22Rv1 (cell line): ENCODE measurements around the gene TCP11.

Source experiments
- ZFX ChIP-seq: fragments of 450-650 bp; IDR thresholded peaks from 2 replicates; pipeline ENCODE4 v1.6.1; 2017; ENCODE audit warnings: antibody characterized with exemption, borderline replicate concordance
- TF ChIP-seq, protein P1 (sequence below): fragments of 450-650 bp; IDR thresholded peaks from 2 replicates; pipeline ENCODE4 v1.5.1; 2017; ENCODE audit warnings: mild to moderate bottlenecking

DNA sequence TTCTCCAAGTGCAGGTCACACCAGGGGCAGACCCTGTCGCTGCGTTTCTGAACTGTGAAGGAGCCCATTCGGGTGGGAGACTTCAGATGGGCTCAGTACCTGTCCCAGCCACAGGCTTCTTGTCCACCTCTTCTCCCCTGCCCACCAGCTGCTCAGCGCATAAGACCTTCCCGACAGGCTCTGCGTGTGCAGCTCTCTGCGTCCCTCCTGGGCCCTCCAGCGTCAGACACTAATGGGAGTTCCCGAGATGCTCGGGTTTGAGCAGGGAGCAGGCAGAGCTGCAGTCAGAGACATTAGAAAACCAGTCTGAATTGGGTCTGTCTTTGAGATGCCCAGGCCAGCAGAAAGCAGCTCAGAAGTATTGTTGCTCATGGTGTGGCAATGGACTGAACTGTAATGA, 50.4 kb downstream of the TCP11 start:
- TF ChIP-seq, protein P1, sequence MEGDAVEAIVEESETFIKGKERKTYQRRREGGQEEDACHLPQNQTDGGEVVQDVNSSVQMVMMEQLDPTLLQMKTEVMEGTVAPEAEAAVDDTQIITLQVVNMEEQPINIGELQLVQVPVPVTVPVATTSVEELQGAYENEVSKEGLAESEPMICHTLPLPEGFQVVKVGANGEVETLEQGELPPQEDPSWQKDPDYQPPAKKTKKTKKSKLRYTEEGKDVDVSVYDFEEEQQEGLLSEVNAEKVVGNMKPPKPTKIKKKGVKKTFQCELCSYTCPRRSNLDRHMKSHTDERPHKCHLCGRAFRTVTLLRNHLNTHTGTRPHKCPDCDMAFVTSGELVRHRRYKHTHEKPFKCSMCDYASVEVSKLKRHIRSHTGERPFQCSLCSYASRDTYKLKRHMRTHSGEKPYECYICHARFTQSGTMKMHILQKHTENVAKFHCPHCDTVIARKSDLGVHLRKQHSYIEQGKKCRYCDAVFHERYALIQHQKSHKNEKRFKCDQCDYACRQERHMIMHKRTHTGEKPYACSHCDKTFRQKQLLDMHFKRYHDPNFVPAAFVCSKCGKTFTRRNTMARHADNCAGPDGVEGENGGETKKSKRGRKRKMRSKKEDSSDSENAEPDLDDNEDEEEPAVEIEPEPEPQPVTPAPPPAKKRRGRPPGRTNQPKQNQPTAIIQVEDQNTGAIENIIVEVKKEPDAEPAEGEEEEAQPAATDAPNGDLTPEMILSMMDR: no peak
- no peak for TF ChIP-seq ZFX
